Activated CD8-positive, alpha-beta T cell treated with anti-CD3 and anti-CD28 coated beads, Interleukin-2, amount 10 ng/mL, durations not matched to agents 7 days and 5 days (primary cell): ENCODE measurements around the gene TGFB1I1. TPM values are rescaled to one million over a fixed set of nuclear protein-coding genes. Genes with fewer than 3 reads are reported as not detected.
"Not testable (repeated sequence)": the region's sequence is repeated elsewhere in the genome, so short reads cannot be mapped to it uniquely, and the experiment has no call there.

ENCODE experiments used
- ATAC-seq: fragments of 150-1000 bp; cut with Tn5 transposase; one replicate; pipeline ENCODE4 v1.10.0; 2021; ENCODE audit warnings: moderate library complexity
- CTCF ChIA-PET: fragments of 350-600 bp; sonication (Branson Sonifier 250); formaldehyde crosslinking; loops from one replicate; lab custom pipeline; 2021; ENCODE audit warnings: antibody characterized with exemption; lab: Charles Lee
- POLR2A ChIA-PET: fragments of 350-600 bp; sonication (Branson Sonifier 250); formaldehyde crosslinking; loops from one replicate; lab custom pipeline; 2021; ENCODE audit warnings: antibody characterized with exemption; lab: Charles Lee
- DNase-seq: peaks from one replicate; pipeline ENCODE4 v3.0.0-alpha.2; 2020
- H3K27ac Mint-ChIP-seq: one replicate; pipeline ENCODE4 v1.8.0; 2021; ENCODE audit warnings: mild to moderate bottlenecking, mixed read lengths
- H3K27me3 Mint-ChIP-seq: one replicate; pipeline ENCODE4 v1.8.0; 2021; ENCODE audit warnings: low read depth, mixed read lengths
- H3K36me3 Mint-ChIP-seq: one replicate; pipeline ENCODE4 v1.8.0; 2021; ENCODE audit warnings: low read depth, mixed read lengths
- H3K4me1 Mint-ChIP-seq: one replicate; pipeline ENCODE4 v1.8.0; 2021; ENCODE audit warnings: low read depth, mixed read lengths
- H3K4me3 Mint-ChIP-seq: one replicate; pipeline ENCODE4 v1.8.0; 2021; ENCODE audit warnings: mild to moderate bottlenecking, mixed read lengths
- H3K9me3 Mint-ChIP-seq: one replicate; pipeline ENCODE4 v1.8.0; 2022; ENCODE audit warnings: mixed read lengths; ENCODE audit not compliant: insufficient read depth
- total RNA-seq, 2 experiments: library from RNA; stranded (reverse); gene quantifications; one replicate each; pipeline ENCODE4 v1.2.3, GENCODE V29; 2021

TGFB1I1 gene
- total RNA-seq, 2 experiments from 2014 or later, result 0.83 to 0.92 TPM

GRCh38 chr16:31505483-31505882 is 33.5 kb downstream of the TGFB1I1 start:
- no peaks in the 10 kb centered on the region for H3K27me3 Mint-ChIP-seq
- ATAC-seq (no peak), DNase-seq (no peak)
- H3K4me1 Mint-ChIP-seq, result peaks cover 47% of the 10 kb centered on the region
- H3K27ac Mint-ChIP-seq, result peak overlapping the region; percentile 62
- no peak overlapping the region for H3K4me3 Mint-ChIP-seq
- H3K36me3 Mint-ChIP-seq, result peaks cover 13% of the 10 kb centered on the region
- ChIA-PET CTCF (no interaction called here), POLR2A (no interaction called here)
- H3K9me3 Mint-ChIP-seq, result no peaks in the 10 kb centered on the region

- Mint-ChIP-seq H3K27me3 (no peaks in the 10 kb centered on the region), H3K4me1 (peaks cover 47% of the 10 kb centered on the region), H3K36me3 (peaks cover 13% of the 10 kb centered on the region), H3K4me3 (peak overlapping the region; percentile 96), H3K27ac (peak overlapping the region; percentile 94), H3K9me3 (no peaks in the 10 kb centered on the region)
- peak; percentile 41 for ATAC-seq
- ChIA-PET POLR2A (interaction anchor here (1.0 to 2.9 kb wide), 12 partner anchors 9 to 366 kb away, joined by 3 to 15 read pairs (median 5); partner anchors contain the start of genes ARMC5 and ZNF267), CTCF (interaction anchor here (1.0 to 2.0 kb wide), 6 partner anchors 47 to 362 kb away, joined by 3 to 6 read pairs (median 4); no protein-coding TSS in a partner anchor)
- no peak for DNase-seq
Measured at GRCh38 chr16:31507617-31507928, 35.6 kb downstream of the TGFB1I1 start.

- ChIA-PET POLR2A (interaction anchor here (0.6 to 2.9 kb wide), 13 partner anchors 9 to 745 kb away, joined by 3 to 15 read pairs (median 4); partner anchors contain the start of genes ARMC5 and ZNF267), CTCF (interaction anchor here (1.0 to 2.0 kb wide), 5 partner anchors 48 to 362 kb away, joined by 4 to 6 read pairs (median 5); no protein-coding TSS in a partner anchor)
- peaks cover 47% of the 10 kb centered on the region for H3K4me1 Mint-ChIP-seq
- H3K27me3 Mint-ChIP-seq, result no peaks in the 10 kb centered on the region
- H3K9me3 Mint-ChIP-seq, result no peaks in the 10 kb centered on the region
- peak within 1 kb of the TSS; percentile 96 for H3K4me3 Mint-ChIP-seq
- DNase-seq (peak; percentile 89), ATAC-seq (peak; percentile 91)
- peak within 1 kb of the TSS; percentile 94 for H3K27ac Mint-ChIP-seq
- H3K36me3 Mint-ChIP-seq, result peaks cover 13% of the 10 kb centered on the region
Measured at GRCh38 chr16:31507929-31508705, 36.2 kb downstream of the TGFB1I1 start, which contains the start of gene RUSF1. RUSF1 (minus strand) TSS chr16:31508391; CDS start chr16:31508373, 18 bp downstream.

GRCh38 chr16:31508706-31509195 is 36.8 kb downstream of the TGFB1I1 start:
- Mint-ChIP-seq H3K36me3 (peaks cover 13% of the 10 kb centered on the region), H3K4me3 (peak overlapping the region; percentile 96), H3K27me3 (no peaks in the 10 kb centered on the region), H3K4me1 (peaks cover 47% of the 10 kb centered on the region), H3K27ac (peak overlapping the region; percentile 94), H3K9me3 (no peaks in the 10 kb centered on the region)
- CTCF ChIA-PET, result interaction anchor here (1.3 to 1.7 kb wide), 2 partner anchors 48 to 360 kb away, joined by 5 to 6 read pairs; no protein-coding TSS in a partner anchor
- DNase-seq, result no peak
- POLR2A ChIA-PET, result interaction anchor here (0.6 to 2.9 kb wide), 12 partner anchors 10 to 745 kb away, joined by 3 to 15 read pairs (median 5); partner anchors contain the start of genes ARMC5 and ZNF267
- no peak for ATAC-seq

GRCh38 chr16:31513126-31513525 is 41.2 kb downstream of the TGFB1I1 start:
- peaks cover 15% of the 10 kb centered on the region for H3K9me3 Mint-ChIP-seq
- H3K4me1 Mint-ChIP-seq, result peaks cover 14% of the 10 kb centered on the region
- ChIA-PET POLR2A (no interaction called here), CTCF (no interaction called here)
- H3K36me3 Mint-ChIP-seq, result peaks cover 8% of the 10 kb centered on the region
- DNase-seq (no peak), ATAC-seq (no peak)
- no peak overlapping the region for H3K27ac Mint-ChIP-seq
- no peak overlapping the region for H3K4me3 Mint-ChIP-seq
- no peaks in the 10 kb centered on the region for H3K27me3 Mint-ChIP-seq

- H3K4me3 Mint-ChIP-seq, result no peak overlapping the region
- H3K36me3 Mint-ChIP-seq, result peaks cover 2% of the 10 kb centered on the region
- DNase-seq (no peak), ATAC-seq (no peak)
- peaks cover 8% of the 10 kb centered on the region for H3K4me1 Mint-ChIP-seq
- POLR2A ChIA-PET, result interaction anchor here (0.6 kb wide), 1 partner anchor 160 kb away, joined by 3 read pairs; no protein-coding TSS in a partner anchor
- peaks cover 15% of the 10 kb centered on the region for H3K9me3 Mint-ChIP-seq
- CTCF ChIA-PET, result no interaction called here
- no peak overlapping the region for H3K27ac Mint-ChIP-seq
- no peaks in the 10 kb centered on the region for H3K27me3 Mint-ChIP-seq
Measured at GRCh38 chr16:31513884-31514283, 41.9 kb downstream of the TGFB1I1 start.

GRCh38 chr16:31517800-31518402 is 45.9 kb downstream of the TGFB1I1 start:
- Mint-ChIP-seq H3K27me3 (no peaks in the 10 kb centered on the region), H3K27ac (no peak overlapping the region), H3K4me1 (no peaks in the 10 kb centered on the region), H3K9me3 (peaks cover 15% of the 10 kb centered on the region), H3K36me3 (no peaks in the 10 kb centered on the region), H3K4me3 (no peak overlapping the region)
- ChIA-PET CTCF (no interaction called here), POLR2A (no interaction called here)
- DNase-seq, result no peak
- ATAC-seq, result no peak

- CTCF ChIA-PET, result no interaction called here
Measured at GRCh38 chr16:31519759-31520431, 47.9 kb downstream of the TGFB1I1 start.

GRCh38 chr16:31521368-31521767 is 49.4 kb downstream of the TGFB1I1 start:
- Mint-ChIP-seq H3K9me3 (peaks cover 15% of the 10 kb centered on the region), H3K4me3 (no peak overlapping the region), H3K36me3 (no peaks in the 10 kb centered on the region), H3K27me3 (no peaks in the 10 kb centered on the region), H3K27ac (no peak overlapping the region), H3K4me1 (no peaks in the 10 kb centered on the region)
- no peak for DNase-seq
- ChIA-PET CTCF (no interaction called here), POLR2A (no interaction called here)
- ATAC-seq, result no peak

More at GRCh38 chr16:31519759-31520431, 47.9 kb downstream of the TGFB1I1 start:
- Mint-ChIP-seq H3K9me3 (peaks cover 15% of the 10 kb centered on the region), H3K4me1 (no peaks in the 10 kb centered on the region), H3K36me3 (no peaks in the 10 kb centered on the region), H3K4me3 (no peak overlapping the region), H3K27me3 (no peaks in the 10 kb centered on the region), H3K27ac (no peak overlapping the region)
- POLR2A ChIA-PET, result no interaction called here
- ATAC-seq (no peak), DNase-seq (no peak)

- H3K36me3 Mint-ChIP-seq, result no peaks in the 10 kb centered on the region
- H3K4me3 Mint-ChIP-seq, result no peak overlapping the region
- H3K27me3 Mint-ChIP-seq, result no peaks in the 10 kb centered on the region
- CTCF ChIA-PET, result no interaction called here
- H3K4me1 Mint-ChIP-seq, result no peaks in the 10 kb centered on the region
- no peak overlapping the region for H3K27ac Mint-ChIP-seq
- no peak for ATAC-seq
- POLR2A ChIA-PET, result no interaction called here
- DNase-seq, result no peak
- peaks cover 9% of the 10 kb centered on the region for H3K9me3 Mint-ChIP-seq
Measured at GRCh38 chr16:31522071-31522470, 50.1 kb downstream of the TGFB1I1 start.

- H3K27me3 Mint-ChIP-seq, result peaks cover 11% of the 10 kb centered on the region
- H3K4me1 Mint-ChIP-seq, H3K4me3 Mint-ChIP-seq, ATAC-seq, DNase-seq, H3K27ac Mint-ChIP-seq, H3K9me3 Mint-ChIP-seq, H3K36me3 Mint-ChIP-seq, CTCF ChIA-PET, POLR2A ChIA-PET: not testable (repeated sequence)
Measured at GRCh38 chr16:31523768-31524167, 51.8 kb downstream of the TGFB1I1 start.
